ENCODE results near the gene LTV1.

Gene LTV1

GRCh38 chr6:143838395-143838794 lies 4.7 kb upstream of the LTV1 start:
- TF ChIP-seq CTCF (IDR thresholded peaks at IDR 0.05), result no peak

- TF ChIP-seq CTCF (IDR thresholded peaks at IDR 0.05), result no peak
These were observed 3.9 kb upstream of the LTV1 start for GRCh38 chr6:143839196-143839595.

GRCh38 chr6:143840595-143841265 lies 2.4 kb upstream of the LTV1 start:
- no peak for TF ChIP-seq CTCF (IDR thresholded peaks at IDR 0.05)

- no peak for TF ChIP-seq CTCF (IDR thresholded peaks at IDR 0.05)
These were observed 657 bp upstream of the LTV1 start for GRCh38 chr6:143842461-143842901.

GRCh38 chr6:143843677-143843999 lies 500 bp downstream of the LTV1 start:
- TF ChIP-seq CTCF (IDR thresholded peaks at IDR 0.05), result no peak

GRCh38 chr6:143844006-143844405 lies 868 bp downstream of the LTV1 start:
- no peak for TF ChIP-seq CTCF (IDR thresholded peaks at IDR 0.05)

GRCh38 chr6:143845033-143845432 lies 1.9 kb downstream of the LTV1 start:
- TF ChIP-seq CTCF (IDR thresholded peaks at IDR 0.05), result no peak

GRCh38 chr6:143857651-143858050 lies 14.5 kb downstream of the LTV1 start:
- TF ChIP-seq CTCF (IDR thresholded peaks at IDR 0.05), result no peak
